Measurements from ENCODE around the gene NEK8. TPM values are rescaled to one million over a fixed set of nuclear protein-coding genes. Genes with fewer than 3 reads are reported as not detected.

Gene NEK8
- total and polyA plus RNA-seq, 9 of the 15 experiments (the other 6 are each of a cell fraction or from before 2014, with no cell fraction given): 0.98 to 16.6 (median 4.6) TPM

DNA sequence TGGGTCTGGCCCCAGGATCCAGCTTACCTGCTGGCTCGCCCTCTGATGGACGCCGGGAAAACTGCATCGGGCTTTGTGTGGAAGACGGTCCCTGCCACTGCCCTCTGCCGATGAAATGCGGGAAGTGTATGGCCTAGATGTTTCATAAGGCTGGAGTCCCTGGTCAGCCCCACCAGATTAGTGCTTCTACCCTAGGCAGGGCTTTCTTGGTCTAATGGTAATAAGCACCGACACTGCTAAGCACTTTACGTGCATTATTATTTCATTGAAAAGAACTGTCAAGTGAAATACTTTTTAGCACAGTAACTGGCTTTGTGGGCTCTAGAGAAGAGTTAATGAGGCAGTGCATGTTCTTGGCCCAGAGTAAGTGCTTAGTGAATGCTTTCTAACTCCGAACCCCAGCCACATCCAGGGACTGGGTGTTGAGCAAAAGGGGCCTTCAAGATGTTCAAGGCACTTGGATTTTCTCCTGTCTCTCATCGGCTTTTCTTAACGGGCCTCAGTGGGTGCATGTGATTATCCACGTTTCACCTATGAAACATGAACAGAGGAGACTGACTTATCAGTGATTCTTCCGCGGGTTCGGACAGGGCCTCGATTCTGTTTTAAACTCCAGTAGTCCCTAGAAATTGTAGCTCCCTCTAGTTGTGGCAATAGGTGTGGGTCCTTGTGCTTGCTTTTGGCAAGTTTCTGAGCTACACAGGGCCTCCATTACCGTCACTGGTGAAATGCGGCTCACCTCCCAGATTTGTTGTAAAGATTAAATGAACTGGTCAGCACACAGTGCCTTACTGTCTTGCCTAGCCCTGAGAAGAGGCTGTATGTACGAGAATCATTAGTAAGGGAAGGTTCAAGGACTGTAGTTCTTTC, 21.8 kb downstream of the NEK8 start (continued):
- TF ChIP-seq KDM1A (IDR thresholded peaks at IDR 0.05) (no peak), ZC3H8 (IDR thresholded peaks at IDR 0.05) (no peak), RCOR1 (IDR thresholded peaks at IDR 0.05; ENCODE audit: borderline replicate concordance in 1 of 2, low read depth in 2 of 2, low read length in 2 of 2) (peak in 1 of 2 experiments; percentile 79; a peak in 2 of 4 replicates), ZEB2 (IDR thresholded peaks at IDR 0.05) (no peak), HSF4 (CRISPR knock-in tag; IDR thresholded peaks at IDR 0.05; ENCODE audit: borderline replicate concordance) (no peak), EP400 (IDR thresholded peaks at IDR 0.05) (no peak), ZNF764 (CRISPR knock-in tag; IDR thresholded peaks at IDR 0.05; ENCODE audit: low read depth) (no peak), TAL1 (IDR thresholded peaks at IDR 0.05) (no peak), NR1H2 (CRISPR knock-in tag; IDR thresholded peaks at IDR 0.05) (no peak), MAFG (tag; conservative IDR thresholded peaks at IDR 0.05) (no peak), L3MBTL2 (IDR thresholded peaks at IDR 0.05) (peak; percentile 53), ARNT (IDR thresholded peaks at IDR 0.05) (peak in 1 of 2 experiments; percentile 59; a peak in 2 of 4 replicates), ZNF184 (CRISPR knock-in tag; IDR thresholded peaks at IDR 0.05) (no peak), TARDBP (IDR thresholded peaks at IDR 0.05) (peak; percentile 55; the same call in 1 of the 2 replicates), MAFF (IDR thresholded peaks at IDR 0.05; ENCODE audit: low read length) (no peak)
- TF ChIP-seq, protein P1, sequence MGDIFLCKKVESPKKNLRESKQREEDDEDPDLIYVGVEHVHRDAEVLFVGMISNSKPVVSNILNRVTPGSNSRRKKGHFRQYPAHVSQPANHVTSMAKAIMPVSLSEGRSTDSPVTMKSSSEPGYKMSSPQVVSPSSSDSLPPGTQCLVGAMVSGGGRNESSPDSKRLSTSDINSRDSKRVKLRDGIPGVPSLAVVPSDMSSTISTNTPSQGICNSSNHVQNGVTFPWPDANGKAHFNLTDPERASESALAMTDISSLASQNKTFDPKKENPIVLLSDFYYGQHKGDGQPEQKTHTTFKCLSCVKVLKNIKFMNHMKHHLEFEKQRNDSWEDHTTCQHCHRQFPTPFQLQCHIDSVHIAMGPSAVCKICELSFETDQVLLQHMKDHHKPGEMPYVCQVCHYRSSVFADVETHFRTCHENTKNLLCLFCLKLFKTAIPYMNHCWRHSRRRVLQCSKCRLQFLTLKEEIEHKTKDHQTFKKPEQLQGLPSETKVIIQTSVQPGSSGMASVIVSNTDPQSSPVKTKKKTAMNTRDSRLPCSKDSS (IDR thresholded peaks at IDR 0.05; ENCODE audit: low read depth, partially characterized antibody): no peak
- TF ChIP-seq, protein P2, sequence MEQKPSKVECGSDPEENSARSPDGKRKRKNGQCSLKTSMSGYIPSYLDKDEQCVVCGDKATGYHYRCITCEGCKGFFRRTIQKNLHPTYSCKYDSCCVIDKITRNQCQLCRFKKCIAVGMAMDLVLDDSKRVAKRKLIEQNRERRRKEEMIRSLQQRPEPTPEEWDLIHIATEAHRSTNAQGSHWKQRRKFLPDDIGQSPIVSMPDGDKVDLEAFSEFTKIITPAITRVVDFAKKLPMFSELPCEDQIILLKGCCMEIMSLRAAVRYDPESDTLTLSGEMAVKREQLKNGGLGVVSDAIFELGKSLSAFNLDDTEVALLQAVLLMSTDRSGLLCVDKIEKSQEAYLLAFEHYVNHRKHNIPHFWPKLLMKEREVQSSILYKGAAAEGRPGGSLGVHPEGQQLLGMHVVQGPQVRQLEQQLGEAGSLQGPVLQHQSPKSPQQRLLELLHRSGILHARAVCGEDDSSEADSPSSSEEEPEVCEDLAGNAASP (IDR thresholded peaks at IDR 0.05): no peak
- TF ChIP-seq, protein P3, sequence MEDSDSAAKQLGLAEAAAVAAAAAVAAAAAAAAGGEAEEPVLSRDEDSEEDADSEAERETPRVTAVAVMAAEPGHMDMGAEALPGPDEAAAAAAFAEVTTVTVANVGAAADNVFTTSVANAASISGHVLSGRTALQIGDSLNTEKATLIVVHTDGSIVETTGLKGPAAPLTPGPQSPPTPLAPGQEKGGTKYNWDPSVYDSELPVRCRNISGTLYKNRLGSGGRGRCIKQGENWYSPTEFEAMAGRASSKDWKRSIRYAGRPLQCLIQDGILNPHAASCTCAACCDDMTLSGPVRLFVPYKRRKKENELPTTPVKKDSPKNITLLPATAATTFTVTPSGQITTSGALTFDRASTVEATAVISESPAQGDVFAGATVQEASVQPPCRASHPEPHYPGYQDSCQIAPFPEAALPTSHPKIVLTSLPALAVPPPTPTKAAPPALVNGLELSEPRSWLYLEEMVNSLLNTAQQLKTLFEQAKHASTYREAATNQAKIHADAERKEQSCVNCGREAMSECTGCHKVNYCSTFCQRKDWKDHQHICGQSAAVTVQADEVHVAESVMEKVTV (CRISPR knock-in tag; IDR thresholded peaks at IDR 0.05): peak; percentile 99
- TF ChIP-seq, protein P4, sequence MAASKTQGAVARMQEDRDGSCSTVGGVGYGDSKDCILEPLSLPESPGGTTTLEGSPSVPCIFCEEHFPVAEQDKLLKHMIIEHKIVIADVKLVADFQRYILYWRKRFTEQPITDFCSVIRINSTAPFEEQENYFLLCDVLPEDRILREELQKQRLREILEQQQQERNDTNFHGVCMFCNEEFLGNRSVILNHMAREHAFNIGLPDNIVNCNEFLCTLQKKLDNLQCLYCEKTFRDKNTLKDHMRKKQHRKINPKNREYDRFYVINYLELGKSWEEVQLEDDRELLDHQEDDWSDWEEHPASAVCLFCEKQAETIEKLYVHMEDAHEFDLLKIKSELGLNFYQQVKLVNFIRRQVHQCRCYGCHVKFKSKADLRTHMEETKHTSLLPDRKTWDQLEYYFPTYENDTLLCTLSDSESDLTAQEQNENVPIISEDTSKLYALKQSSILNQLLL (CRISPR knock-in tag; IDR thresholded peaks at IDR 0.05; ENCODE audit: borderline replicate concordance): no peak
- TF ChIP-seq, protein P5, sequence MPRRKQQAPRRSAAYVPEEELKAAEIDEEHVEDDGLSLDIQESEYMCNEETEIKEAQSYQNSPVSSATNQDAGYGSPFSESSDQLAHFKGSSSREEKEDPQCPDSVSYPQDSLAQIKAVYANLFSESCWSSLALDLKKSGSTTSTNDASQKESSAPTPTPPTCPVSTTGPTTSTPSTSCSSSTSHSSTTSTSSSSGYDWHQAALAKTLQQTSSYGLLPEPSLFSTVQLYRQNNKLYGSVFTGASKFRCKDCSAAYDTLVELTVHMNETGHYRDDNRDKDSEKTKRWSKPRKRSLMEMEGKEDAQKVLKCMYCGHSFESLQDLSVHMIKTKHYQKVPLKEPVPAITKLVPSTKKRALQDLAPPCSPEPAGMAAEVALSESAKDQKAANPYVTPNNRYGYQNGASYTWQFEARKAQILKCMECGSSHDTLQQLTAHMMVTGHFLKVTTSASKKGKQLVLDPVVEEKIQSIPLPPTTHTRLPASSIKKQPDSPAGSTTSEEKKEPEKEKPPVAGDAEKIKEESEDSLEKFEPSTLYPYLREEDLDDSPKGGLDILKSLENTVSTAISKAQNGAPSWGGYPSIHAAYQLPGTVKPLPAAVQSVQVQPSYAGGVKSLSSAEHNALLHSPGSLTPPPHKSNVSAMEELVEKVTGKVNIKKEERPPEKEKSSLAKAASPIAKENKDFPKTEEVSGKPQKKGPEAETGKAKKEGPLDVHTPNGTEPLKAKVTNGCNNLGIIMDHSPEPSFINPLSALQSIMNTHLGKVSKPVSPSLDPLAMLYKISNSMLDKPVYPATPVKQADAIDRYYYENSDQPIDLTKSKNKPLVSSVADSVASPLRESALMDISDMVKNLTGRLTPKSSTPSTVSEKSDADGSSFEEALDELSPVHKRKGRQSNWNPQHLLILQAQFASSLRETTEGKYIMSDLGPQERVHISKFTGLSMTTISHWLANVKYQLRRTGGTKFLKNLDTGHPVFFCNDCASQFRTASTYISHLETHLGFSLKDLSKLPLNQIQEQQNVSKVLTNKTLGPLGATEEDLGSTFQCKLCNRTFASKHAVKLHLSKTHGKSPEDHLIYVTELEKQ (CRISPR knock-in tag; IDR thresholded peaks at IDR 0.05): no peak

All from K562 (cell line).